ENCODE results near the gene BRINP1.

BRINP1 gene

DNA sequence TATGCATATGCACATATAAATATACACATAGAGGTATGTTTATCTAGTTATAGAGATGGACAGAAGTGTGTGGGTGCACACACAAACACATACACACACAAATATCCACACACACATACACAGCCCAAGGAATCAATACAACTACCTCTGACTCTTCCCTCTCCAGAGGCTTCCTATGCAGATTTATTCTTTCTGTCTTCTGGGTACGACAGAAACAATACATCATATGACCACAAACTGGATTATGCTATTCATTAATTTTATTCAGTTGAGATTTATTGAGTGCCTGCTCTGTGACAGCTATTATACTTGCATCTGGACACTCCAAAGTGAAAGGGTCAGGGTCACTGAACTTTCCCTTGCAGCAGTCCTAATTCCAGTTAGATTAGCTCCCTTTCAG is 155.8 kb downstream of the BRINP1 start:
- H3K27ac ChIP-seq: no peak overlapping the region
- TF ChIP-seq ZFX (IDR thresholded peaks at IDR 0.05; ENCODE audit: borderline replicate concordance): no peak
- TF ChIP-seq, protein P1, sequence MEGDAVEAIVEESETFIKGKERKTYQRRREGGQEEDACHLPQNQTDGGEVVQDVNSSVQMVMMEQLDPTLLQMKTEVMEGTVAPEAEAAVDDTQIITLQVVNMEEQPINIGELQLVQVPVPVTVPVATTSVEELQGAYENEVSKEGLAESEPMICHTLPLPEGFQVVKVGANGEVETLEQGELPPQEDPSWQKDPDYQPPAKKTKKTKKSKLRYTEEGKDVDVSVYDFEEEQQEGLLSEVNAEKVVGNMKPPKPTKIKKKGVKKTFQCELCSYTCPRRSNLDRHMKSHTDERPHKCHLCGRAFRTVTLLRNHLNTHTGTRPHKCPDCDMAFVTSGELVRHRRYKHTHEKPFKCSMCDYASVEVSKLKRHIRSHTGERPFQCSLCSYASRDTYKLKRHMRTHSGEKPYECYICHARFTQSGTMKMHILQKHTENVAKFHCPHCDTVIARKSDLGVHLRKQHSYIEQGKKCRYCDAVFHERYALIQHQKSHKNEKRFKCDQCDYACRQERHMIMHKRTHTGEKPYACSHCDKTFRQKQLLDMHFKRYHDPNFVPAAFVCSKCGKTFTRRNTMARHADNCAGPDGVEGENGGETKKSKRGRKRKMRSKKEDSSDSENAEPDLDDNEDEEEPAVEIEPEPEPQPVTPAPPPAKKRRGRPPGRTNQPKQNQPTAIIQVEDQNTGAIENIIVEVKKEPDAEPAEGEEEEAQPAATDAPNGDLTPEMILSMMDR (IDR thresholded peaks at IDR 0.05): no peak

DNA sequence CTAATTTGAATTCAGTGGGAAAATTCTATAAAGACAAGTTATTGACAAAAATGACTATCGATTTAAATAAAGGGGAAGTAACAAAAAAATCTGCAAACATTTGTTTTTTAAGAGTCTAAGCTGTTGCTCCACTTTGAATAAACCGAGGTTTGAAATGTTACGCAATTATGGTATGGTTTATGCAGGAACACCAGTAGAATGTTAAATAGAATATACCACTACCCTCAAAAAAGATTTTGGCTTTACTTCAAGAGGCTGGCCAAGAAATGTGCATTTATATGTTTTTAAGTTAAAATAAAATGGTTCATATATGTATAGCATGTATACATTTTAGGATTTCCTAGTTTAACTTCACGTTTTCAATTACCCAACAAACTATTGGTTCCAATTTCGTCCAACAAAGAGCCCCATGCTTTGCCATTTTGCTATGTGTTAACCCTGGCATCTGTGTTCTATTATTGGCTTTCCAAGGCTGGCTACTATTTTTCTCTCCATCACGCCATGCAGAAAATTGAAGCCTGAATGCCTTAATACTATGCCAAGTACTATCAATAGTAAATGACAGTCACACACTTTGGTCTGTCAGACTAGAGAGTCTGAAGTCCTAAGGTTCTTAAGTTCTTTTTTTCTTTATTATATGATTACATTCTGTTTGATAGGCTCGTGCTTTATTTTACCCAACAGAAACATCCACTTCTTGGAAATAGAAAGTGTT is 171.2 kb downstream of the BRINP1 start:
- TF ChIP-seq, protein P1 (IDR thresholded peaks at IDR 0.05): no peak
- no peak for TF ChIP-seq ZFX (IDR thresholded peaks at IDR 0.05; ENCODE audit: borderline replicate concordance)
- no peak overlapping the region for H3K27ac ChIP-seq

GRCh38 chr9:119195521-119195920 is 173.7 kb downstream of the BRINP1 start:
- no peak for TF ChIP-seq ZFX (IDR thresholded peaks at IDR 0.05; ENCODE audit: borderline replicate concordance)
- TF ChIP-seq, protein P1 (IDR thresholded peaks at IDR 0.05): no peak
- no peak overlapping the region for H3K27ac ChIP-seq

GRCh38 chr9:119185298-119185697 is 183.9 kb downstream of the BRINP1 start:
- TF ChIP-seq ZFX (IDR thresholded peaks at IDR 0.05; ENCODE audit: borderline replicate concordance): no peak
- TF ChIP-seq, protein P1 (IDR thresholded peaks at IDR 0.05): no peak
- H3K27ac ChIP-seq: no peak overlapping the region

GRCh38 chr9:119184265-119184936 is 184.8 kb downstream of the BRINP1 start:
- H3K27ac ChIP-seq: no peak overlapping the region
- no peak for TF ChIP-seq ZFX (IDR thresholded peaks at IDR 0.05; ENCODE audit: borderline replicate concordance)
- TF ChIP-seq, protein P1 (IDR thresholded peaks at IDR 0.05): no peak

DNA sequence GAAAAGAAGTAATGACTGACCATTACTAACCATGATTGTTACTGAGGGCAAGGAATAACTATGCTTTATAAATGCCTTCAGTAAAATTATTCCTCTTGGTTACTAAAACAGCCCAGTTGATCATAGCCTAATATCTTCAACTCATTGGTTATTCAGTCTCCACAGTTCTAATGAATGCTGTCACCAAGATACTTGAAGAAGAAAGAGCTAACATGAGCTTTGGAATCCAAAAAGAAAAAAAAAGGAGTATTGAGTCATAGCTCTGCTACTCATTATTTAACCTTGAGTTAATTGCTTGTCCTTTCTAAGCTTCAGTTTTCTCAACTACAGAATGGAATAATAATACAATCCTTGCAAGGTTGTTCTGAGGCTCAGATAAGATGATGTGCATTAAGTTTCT is 187.7 kb downstream of the BRINP1 start:
- TF ChIP-seq, protein P1 (IDR thresholded peaks at IDR 0.05): no peak
- no peak for TF ChIP-seq ZFX (IDR thresholded peaks at IDR 0.05; ENCODE audit: borderline replicate concordance)

GRCh38 chr9:119180897-119181296 is 188.3 kb downstream of the BRINP1 start:
- H3K27ac ChIP-seq: no peak overlapping the region
- TF ChIP-seq, protein P1 (IDR thresholded peaks at IDR 0.05): no peak
- no peak for TF ChIP-seq ZFX (IDR thresholded peaks at IDR 0.05; ENCODE audit: borderline replicate concordance)

More for the DNA sequence above, 187.7 kb downstream of the BRINP1 start:
- H3K27ac ChIP-seq: no peak overlapping the region
